Upper lobe of left lung (tissue), 6 donors: ENCODE results near the gene ULK4. TPM values are rescaled to one million over a fixed set of nuclear protein-coding genes. Genes with fewer than 3 reads are reported as not detected.
"Not testable (repeated sequence)": the region's sequence is repeated elsewhere in the genome, so short reads cannot be mapped to it uniquely, and the experiment has no call there.

Experiments used
- ATAC-seq, 2 donors: fragments of 200-7000 bp; cut with Tn5 transposase; one replicate each; pipeline ENCODE4 v1.9.1; 2022; ENCODE audit warnings: mild to moderate bottlenecking in 2 of 2, moderate library complexity in 2 of 2; ENCODE audit not compliant: low FRiP score in 2 of 2
- DNase-seq, 2 donors: peaks; one replicate each; pipeline ENCODE4 v3.0.0-alpha.2; 2019 to 2020
- H3K27ac ChIP-seq, 4 donors: fragments of 200-600 bp; sonication (generic); one replicate each; pipeline ENCODE4 v1.5.1; 2016 to 2019
- H3K27me3 ChIP-seq, 4 donors: fragments of 200-600 bp; sonication (generic); one replicate each; pipeline ENCODE4 v1.5.1; 2017 to 2019
- H3K36me3 ChIP-seq, 4 donors: fragments of 200-600 bp; sonication (generic); one replicate each; pipeline ENCODE4 v1.5.1; 2016 to 2019
- H3K4me1 ChIP-seq, 4 donors: fragments of 200-600 bp; sonication (generic); one replicate each; pipeline ENCODE4 v1.5.1; 2018 to 2019
- H3K4me3 ChIP-seq, 4 donors: fragments of 200-600 bp; sonication (generic); one replicate each; pipeline ENCODE4 v1.5.1; 2017 to 2019; ENCODE audit warnings: mild to moderate bottlenecking in 2 of 4, moderate library complexity in 1 of 4
- H3K9me3 ChIP-seq, 4 donors: fragments of 200-600 bp; sonication (generic); one replicate each; pipeline ENCODE4 v1.5.1; 2018 to 2019
- CTCF ChIP-seq, 6 experiments: fragments of 450-650 bp in 4 of 6; fragments of 200-600 bp in 2 of 6; sonication (generic) in 2 of 6; IDR thresholded peaks; one replicate each; pipeline ENCODE4 v1.5.1; 2016 to 2019; ENCODE audit warnings: antibody characterized with exemption in 6 of 6
- EP300 ChIP-seq, 4 donors: sonication (generic); formaldehyde crosslinking; IDR thresholded peaks; one replicate each; pipeline ENCODE4 v1.5.1; 2017; ENCODE audit warnings: antibody characterized with exemption in 4 of 4, control low read depth in 2 of 4
- POLR2A ChIP-seq, 4 donors: fragments of 450-650 bp; IDR thresholded peaks; one replicate each; pipeline ENCODE4 v1.5.1; 2016 to 2017; ENCODE audit warnings: antibody characterized with exemption in 4 of 4, mild to moderate bottlenecking in 2 of 4
- POLR2AphosphoS5 ChIP-seq, 2 donors: sonication (generic); formaldehyde crosslinking; IDR thresholded peaks; one replicate each; pipeline ENCODE4 v1.5.1; 2017; ENCODE audit warnings: antibody characterized with exemption in 2 of 2
- WGBS, 2 donors: methylation state at CpG; one replicate each; pipeline ENCODE4 v1.1.5; 2017 to 2018; 5-methylcytosine and 5-hydroxymethylcytosine counted together
- total RNA-seq, 6 donors: library from RNA; depleted of rRNA in 4 of 6; stranded (reverse); fragments of >200 nt in 4 of 6; gene quantifications; one replicate each; pipeline versions ENCODE4 v1.1.0 to v1.2.1, GENCODE V29; 2016 to 2021
- donor health status: DM: no; HTN: no; CAD: no; lungs with moderate emphysema.
- donor health status: DM: no; HTN: yes; CAD: no; lungs with severe emphysema.

Gene ULK4
- total RNA-seq, 6 donors from 2014 or later: 9.4 to 76.5 (median 28.1) TPM

DNA sequence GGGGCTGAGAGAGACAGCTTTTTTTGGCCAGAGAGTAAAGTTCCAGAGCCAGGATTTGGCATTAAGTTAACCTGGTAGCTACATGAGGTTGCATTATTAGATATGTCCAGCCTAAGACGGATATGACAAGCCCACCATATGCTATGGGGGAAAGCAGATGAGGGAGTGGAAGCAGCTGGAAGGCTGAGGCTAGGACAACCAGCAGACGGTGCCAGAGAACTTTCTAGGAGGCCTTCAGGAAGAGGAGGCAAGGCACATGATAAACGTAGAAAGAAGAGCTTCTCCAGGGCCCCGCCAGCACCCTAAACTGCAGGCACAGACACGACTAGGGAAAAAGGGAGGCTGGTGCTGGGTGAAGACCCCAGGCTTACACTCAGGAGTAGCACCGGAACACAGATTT, 675.6 kb downstream of the ULK4 start:
- H3K4me3 ChIP-seq: no peak overlapping the region
- no peaks in the 10 kb centered on the region for H3K9me3 ChIP-seq
- no peaks in the 10 kb centered on the region for H3K4me1 ChIP-seq
- WGBS, 2 donors: 86 to 92% methylated on average over 6 of the region's 6 CpGs
- H3K27me3 ChIP-seq: no peaks in the 10 kb centered on the region
- no peak for ATAC-seq
- DNase-seq: no peak
- no peaks in the 10 kb centered on the region for H3K36me3 ChIP-seq
- TF ChIP-seq POLR2A (IDR thresholded peaks at IDR 0.05): no peak
- TF ChIP-seq CTCF (IDR thresholded peaks at IDR 0.05): no peak
- no peak for TF ChIP-seq EP300 (IDR thresholded peaks at IDR 0.05)
- no peak for TF ChIP-seq POLR2AphosphoS5 (IDR thresholded peaks at IDR 0.05)
- H3K27ac ChIP-seq: no peak overlapping the region

DNA sequence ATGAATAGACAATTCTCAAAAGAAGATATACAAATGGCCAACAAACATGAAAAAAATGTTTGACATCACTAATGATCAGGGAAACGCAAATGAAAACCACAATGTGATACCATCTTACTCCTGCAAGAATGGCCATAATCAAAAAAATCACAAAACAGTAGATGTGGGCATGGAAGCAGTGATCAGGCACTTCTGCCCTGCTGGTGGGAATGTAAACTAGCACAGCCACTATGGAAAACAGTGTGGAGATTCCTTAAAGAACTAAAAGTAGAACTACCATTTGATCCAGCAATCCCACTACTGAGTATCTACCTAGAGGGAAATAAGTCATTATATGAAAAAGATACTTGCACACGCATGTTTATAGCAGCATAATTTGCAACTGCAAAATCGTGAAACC, 677.0 kb downstream of the ULK4 start:
- WGBS, 2 donors: 89 to 95% methylated on average over 3 of the region's 3 CpGs
- not testable (repeated sequence) for H3K27me3 ChIP-seq, H3K27ac ChIP-seq, H3K36me3 ChIP-seq, H3K4me1 ChIP-seq, H3K4me3 ChIP-seq, ATAC-seq, DNase-seq, H3K9me3 ChIP-seq

- no peaks in the 10 kb centered on the region for H3K27me3 ChIP-seq
- no peak for ATAC-seq
- no peak overlapping the region for H3K4me3 ChIP-seq
- no peaks in the 10 kb centered on the region for H3K36me3 ChIP-seq
- peak in 1 of 2 donors; percentile 51 for DNase-seq
- H3K9me3 ChIP-seq: no peaks in the 10 kb centered on the region
- WGBS, 2 donors: 76 to 90% methylated on average over 11 to 15 of the region's 16 CpGs
- no peak overlapping the region for H3K27ac ChIP-seq
- TF ChIP-seq EP300 (IDR thresholded peaks at IDR 0.05) (no peak), CTCF (IDR thresholded peaks at IDR 0.05) (no peak), POLR2A (IDR thresholded peaks at IDR 0.05) (no peak), POLR2AphosphoS5 (IDR thresholded peaks at IDR 0.05) (no peak)
- no peaks in the 10 kb centered on the region for H3K4me1 ChIP-seq
Observed at GRCh38 chr3:41277790-41278465, 684.0 kb downstream of the ULK4 start.

- H3K27ac ChIP-seq: no peak overlapping the region
- 80 to 89% methylated on average over 4 of the region's 4 CpGs for WGBS, 2 donors
- TF ChIP-seq CTCF (IDR thresholded peaks at IDR 0.05) (no peak), EP300 (IDR thresholded peaks at IDR 0.05) (no peak), POLR2AphosphoS5 (IDR thresholded peaks at IDR 0.05) (no peak), POLR2A (IDR thresholded peaks at IDR 0.05) (no peak)
- DNase-seq (no peak), ATAC-seq (no peak)
- H3K4me3 ChIP-seq: no peak overlapping the region
- no peaks in the 10 kb centered on the region for H3K4me1 ChIP-seq
- no peaks in the 10 kb centered on the region for H3K27me3 ChIP-seq
- H3K36me3 ChIP-seq: no peaks in the 10 kb centered on the region
- H3K9me3 ChIP-seq: no peaks in the 10 kb centered on the region
Observed at GRCh38 chr3:41276191-41276590, 685.7 kb downstream of the ULK4 start.

GRCh38 chr3:41274944-41275668, 686.8 kb downstream of the ULK4 start:
- DNase-seq: no peak
- TF ChIP-seq CTCF (IDR thresholded peaks at IDR 0.05) (no peak), EP300 (IDR thresholded peaks at IDR 0.05) (no peak)
- Histone ChIP-seq H3K27ac (no peak overlapping the region), H3K27me3 (no peaks in the 10 kb centered on the region), H3K9me3 (no peaks in the 10 kb centered on the region), H3K36me3 (no peaks in the 10 kb centered on the region), H3K4me1 (no peaks in the 10 kb centered on the region), H3K4me3 (no peak overlapping the region)
- no peak for ATAC-seq
